D721Med (cell line): ENCODE data around the gene AGPAT3.

Experiments used
- DNase-seq: peaks from one replicate; pipeline ENCODE4 v3.0.0; 2011; ENCODE audit warnings: low spot score; ENCODE audit not compliant: insufficient read length
- FAIRE-seq: peaks from 2 replicates; lab custom pipeline; 2011; peaks lifted over from hg19 to GRCh38; lab: Jason Lieb, UNC
- TF ChIP-seq, protein P1 (sequence below): IDR thresholded peaks from 2 replicates; pipeline ENCODE4 v1.5.1; 2012; ENCODE audit warnings: mild to moderate bottlenecking, control low read depth; ENCODE audit not compliant: insufficient read depth; ENCODE audit errors: missing control alignments

AGPAT3 gene

GRCh38 chr21:43991447-43991991 lies 126.5 kb downstream of the AGPAT3 start:
- FAIRE-seq (no peak), DNase-seq (no peak)
- TF ChIP-seq, protein P1, sequence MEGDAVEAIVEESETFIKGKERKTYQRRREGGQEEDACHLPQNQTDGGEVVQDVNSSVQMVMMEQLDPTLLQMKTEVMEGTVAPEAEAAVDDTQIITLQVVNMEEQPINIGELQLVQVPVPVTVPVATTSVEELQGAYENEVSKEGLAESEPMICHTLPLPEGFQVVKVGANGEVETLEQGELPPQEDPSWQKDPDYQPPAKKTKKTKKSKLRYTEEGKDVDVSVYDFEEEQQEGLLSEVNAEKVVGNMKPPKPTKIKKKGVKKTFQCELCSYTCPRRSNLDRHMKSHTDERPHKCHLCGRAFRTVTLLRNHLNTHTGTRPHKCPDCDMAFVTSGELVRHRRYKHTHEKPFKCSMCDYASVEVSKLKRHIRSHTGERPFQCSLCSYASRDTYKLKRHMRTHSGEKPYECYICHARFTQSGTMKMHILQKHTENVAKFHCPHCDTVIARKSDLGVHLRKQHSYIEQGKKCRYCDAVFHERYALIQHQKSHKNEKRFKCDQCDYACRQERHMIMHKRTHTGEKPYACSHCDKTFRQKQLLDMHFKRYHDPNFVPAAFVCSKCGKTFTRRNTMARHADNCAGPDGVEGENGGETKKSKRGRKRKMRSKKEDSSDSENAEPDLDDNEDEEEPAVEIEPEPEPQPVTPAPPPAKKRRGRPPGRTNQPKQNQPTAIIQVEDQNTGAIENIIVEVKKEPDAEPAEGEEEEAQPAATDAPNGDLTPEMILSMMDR = no peak

GRCh38 chr21:43992121-43992520 lies 127.1 kb downstream of the AGPAT3 start:
- TF ChIP-seq, protein P1 = no peak
- no peak for DNase-seq
- FAIRE-seq = no peak

DNA sequence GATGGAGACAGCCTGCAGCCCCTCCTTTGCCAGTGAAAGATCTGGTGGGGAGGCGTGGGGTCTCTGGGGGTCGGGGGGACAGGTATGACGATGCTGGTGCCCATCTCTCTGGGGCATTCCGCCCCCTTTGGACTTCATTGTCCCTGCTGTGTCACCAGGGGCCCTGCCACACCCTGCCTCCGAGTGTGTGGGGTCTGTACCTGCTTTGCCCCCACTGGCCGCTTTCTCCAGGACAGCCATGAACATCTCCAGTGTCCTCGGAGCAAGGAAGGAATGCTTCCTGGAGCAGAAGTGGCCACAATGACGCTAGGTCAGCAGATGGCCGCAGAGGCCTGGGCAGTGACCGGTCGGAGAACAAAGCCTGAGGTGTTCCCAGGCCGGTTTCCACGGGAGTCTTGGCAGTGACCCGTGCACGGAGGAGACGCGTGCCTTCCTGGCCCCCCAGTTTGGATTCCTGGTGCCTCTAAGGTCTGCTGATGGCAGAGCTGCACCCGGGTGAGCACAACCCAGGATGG lies 128.5 kb downstream of the AGPAT3 start:
- FAIRE-seq (no peak), DNase-seq (no peak)
- TF ChIP-seq, protein P1 = no peak

- TF ChIP-seq, protein P1 = no peak
- no peak for DNase-seq
- FAIRE-seq = no peak
Measured at GRCh38 chr21:43994085-43994484, 129.1 kb downstream of the AGPAT3 start.

DNA sequence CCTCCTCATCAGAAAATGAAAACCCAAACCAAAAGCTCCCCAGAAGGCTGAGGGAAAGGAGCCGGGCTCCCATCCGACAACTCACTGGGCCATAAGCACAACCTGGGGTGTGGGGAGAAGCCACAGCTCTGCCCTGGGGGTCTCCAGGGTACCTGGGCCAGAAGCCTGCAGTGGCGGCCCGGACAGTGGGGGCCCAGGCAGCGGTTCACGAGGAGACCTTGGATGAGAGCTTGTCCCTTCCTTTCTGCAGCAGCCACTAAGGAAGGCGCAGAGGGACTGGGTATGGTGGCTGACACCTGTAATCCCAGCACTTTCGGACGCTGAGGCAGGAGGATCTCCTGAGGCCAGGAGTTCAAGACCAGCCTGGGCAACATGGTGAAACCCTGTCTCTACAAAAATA lies 129.6 kb downstream of the AGPAT3 start:
- TF ChIP-seq, protein P1 = no peak
- FAIRE-seq (no peak), DNase-seq (no peak)

DNA sequence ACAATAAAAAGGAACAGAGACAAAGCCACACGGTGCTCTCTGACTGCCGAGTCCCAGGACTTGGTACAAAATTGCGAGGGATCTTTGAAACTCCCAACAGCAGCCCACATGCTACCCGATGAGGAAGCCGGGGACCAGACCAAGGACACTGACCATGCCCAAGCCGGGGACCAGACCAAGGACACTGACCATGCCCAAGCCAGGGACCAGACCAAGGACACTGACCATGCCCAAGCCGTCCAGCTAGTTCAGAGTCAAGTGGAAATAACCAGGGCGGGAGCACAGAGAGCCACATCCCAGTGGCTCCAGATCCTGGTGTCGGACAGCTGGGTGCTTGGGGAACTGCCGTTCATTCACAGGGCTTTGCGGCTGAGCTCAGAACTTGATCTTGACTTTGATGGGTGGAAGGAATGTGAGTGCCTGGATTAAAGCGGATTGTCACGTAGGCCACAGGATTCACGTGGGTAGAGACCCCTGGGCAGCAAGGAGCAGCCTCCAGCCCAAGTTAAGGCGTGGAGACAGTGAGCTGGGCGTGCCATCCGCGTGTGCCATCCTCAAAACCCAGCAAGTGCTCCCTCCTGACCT lies 130.6 kb downstream of the AGPAT3 start:
- FAIRE-seq (no peak), DNase-seq (no peak)
- TF ChIP-seq, protein P1 = no peak
